ENCODE data around the gene PDE4D. TPM values are rescaled to one million over a fixed set of nuclear protein-coding genes. Genes with fewer than 3 reads are reported as not detected.

PDE4D gene
- polyA plus RNA-seq, 4 donors, result 20.9 to 26.9 (median 24.2) TPM

- DNase-seq (ENCODE audit: low read depth in 4 of 4, low spot score in 3 of 4), result no peak
Measured at GRCh38 chr5:59535561-59535960, 358.0 kb downstream of the PDE4D start.

DNA sequence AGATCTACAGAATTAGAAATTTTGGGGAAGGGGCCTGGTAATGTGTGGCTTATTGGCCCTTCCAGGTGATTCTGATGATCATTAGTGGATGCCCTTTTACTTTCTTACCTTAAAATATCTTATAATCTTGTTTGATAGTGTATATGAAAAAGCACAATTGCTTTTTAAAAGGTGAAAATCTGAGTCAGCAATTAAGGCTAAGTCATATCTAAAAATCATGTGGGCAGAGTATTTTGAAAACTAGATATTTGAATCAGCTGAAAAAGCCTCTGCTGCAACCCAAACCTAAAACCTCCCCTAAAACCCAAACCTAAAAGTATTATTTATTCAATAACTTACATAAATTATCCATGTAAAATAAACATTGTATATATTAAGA, 359.8 kb downstream of the PDE4D start:
- DNase-seq (ENCODE audit: low read depth in 4 of 4, low spot score in 3 of 4), result no peak

GRCh38 chr5:59532979-59533729, 360.4 kb downstream of the PDE4D start:
- no peak for DNase-seq (ENCODE audit: low read depth in 4 of 4, low spot score in 3 of 4)

- DNase-seq (ENCODE audit: low read depth in 4 of 4, low spot score in 3 of 4), result no peak
Measured at GRCh38 chr5:59529239-59529638, 364.3 kb downstream of the PDE4D start.

GRCh38 chr5:59528202-59528862, 365.2 kb downstream of the PDE4D start:
- DNase-seq (ENCODE audit: low read depth in 4 of 4, low spot score in 3 of 4), result no peak

DNA sequence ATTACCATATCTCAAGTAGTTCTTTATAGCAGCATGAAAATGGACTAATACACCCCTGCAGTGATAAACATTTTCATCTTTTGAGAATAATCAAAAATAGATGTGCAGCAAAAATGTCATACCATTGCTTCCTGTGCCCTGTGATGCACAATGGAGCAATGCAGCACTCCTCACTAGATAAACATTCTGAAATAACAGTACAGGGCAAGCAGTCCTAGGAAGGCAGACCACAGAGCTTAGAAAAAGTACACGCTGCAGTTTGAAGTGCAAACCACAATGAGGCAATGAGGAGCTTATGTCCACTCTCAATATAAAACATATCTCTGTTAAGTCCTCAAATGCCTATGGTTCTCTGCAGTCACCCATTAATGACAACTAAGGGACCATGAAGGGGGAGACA, 367.6 kb downstream of the PDE4D start:
- DNase-seq (ENCODE audit: low read depth in 4 of 4, low spot score in 3 of 4), result no peak

DNA sequence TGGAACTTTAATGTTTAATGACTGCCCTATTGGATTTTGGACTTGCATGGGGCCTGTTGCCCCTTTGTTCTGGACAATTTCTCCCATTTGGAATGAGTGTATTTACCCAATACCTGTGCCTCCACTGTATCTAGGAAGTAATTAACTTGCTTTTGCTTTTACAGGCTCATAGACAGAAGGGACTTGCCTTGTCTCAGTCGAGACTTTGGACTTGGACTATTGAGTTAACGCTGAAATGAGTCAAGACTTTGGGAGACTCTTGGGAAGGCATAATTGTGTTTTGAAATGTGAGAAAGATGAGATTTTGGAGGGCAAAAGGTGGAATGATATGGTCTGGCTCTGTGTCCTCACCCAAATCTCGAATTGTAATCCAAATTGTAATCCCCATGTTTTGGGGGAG, 368.2 kb downstream of the PDE4D start:
- no peak for DNase-seq (ENCODE audit: low read depth in 4 of 4, low spot score in 3 of 4)

- no peak for DNase-seq (ENCODE audit: low read depth in 4 of 4, low spot score in 3 of 4)
Measured at GRCh38 chr5:59522201-59522831, 371.2 kb downstream of the PDE4D start.

- no peak for DNase-seq (ENCODE audit: low read depth in 4 of 4, low spot score in 3 of 4)
Measured at GRCh38 chr5:59521476-59521875, 372.1 kb downstream of the PDE4D start.

GRCh38 chr5:59519338-59519737, 374.2 kb downstream of the PDE4D start:
- DNase-seq (ENCODE audit: low read depth in 4 of 4, low spot score in 3 of 4), result no peak

DNA sequence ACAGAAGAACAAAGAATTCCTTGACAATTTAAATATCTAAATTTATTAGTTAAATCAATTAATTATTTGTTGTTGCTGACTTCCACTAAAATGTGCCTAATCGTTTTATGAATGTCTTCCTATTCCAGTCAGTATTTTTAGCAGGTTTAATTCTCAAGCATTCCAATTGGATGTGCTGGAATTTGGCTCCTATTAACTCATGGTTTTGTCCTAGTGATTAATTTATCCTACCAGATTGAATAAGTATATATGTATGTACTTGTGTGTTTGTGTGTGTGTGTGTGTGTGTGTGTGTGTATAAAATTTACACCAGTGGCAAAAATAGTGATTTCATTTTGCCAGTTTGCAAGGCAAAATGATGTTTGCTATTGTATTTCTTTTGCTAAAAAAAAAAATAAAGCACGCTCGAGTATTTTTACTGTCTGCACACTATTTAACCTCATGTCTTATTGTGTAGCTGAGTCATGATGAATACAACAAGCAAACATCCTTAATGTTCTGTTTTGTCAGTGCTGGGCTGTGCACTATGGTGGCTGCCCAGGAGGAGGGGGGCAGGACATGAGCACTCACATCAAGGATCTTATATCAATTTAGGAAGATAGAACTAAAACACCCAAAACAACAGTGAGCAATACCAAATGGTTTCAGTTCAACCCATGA, 375.5 kb downstream of the PDE4D start:
- DNase-seq (ENCODE audit: low read depth in 4 of 4, low spot score in 3 of 4), result no peak

DNA sequence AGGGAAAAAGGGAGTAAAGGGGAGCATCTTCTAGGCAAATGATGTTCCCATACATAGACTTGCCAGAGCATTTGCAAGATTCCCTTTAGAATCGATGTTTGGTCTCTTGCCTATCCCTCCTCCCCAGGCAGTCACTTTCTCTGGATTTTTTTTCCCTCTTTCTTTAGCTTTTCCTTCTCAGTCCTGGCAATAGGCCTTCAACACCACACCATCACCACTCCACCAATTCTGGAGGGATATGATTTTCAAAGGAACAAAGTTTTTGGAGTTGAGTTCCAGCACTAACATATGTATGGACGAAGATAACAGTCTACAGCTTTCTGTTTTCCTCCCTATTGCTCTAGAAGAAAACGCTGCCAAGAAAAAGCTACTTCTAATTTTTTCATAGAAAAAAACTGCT, 377.4 kb downstream of the PDE4D start:
- DNase-seq (ENCODE audit: low read depth in 4 of 4, low spot score in 3 of 4), result no peak

DNA sequence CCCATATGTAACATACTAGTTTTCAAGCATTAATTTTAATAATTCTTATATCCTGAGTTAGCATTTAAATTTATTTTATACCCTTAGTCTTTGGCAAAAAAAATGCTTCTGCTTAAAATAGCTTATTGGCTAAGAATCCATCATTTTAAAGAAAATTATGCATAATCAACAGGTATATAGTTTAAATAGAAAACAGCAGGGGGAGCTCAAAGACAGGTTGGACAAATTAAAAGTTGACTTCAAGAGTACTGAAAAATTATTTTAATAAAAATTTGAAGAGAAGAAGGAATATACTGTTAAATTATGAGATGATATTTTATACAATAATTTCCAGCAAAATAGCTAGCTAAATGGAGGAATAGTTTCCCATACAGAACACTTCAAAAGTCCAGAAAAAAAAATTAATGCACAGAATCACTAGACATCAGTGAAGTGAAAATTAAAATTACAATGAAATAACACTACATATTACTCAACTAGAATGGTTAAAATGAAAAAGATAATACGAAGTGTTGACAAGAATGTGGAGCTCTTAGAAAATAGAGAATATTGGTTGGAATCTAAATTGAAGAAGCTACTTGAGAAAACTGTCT, 387.1 kb downstream of the PDE4D start:
- DNase-seq (ENCODE audit: low read depth in 4 of 4, low spot score in 3 of 4), result no peak

DNA sequence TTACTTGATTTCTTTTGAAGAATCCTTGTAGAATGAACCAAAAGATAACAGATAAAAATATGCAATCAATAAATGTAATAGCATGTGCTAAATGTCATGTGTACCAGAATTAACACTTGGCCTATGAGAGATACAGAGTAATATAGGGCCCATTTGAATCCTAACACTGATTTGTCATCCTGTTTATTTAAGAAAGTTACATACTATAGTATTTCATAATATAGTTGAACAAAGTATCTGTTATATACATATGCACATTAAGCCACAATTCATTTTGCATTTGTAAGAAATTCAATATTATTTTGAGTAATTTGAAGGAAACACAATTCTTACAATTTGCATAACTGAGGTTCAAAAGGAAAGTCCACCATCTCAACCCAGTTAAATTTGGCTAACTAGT, 389.5 kb downstream of the PDE4D start:
- no peak for DNase-seq (ENCODE audit: low read depth in 4 of 4, low spot score in 3 of 4)

DNA sequence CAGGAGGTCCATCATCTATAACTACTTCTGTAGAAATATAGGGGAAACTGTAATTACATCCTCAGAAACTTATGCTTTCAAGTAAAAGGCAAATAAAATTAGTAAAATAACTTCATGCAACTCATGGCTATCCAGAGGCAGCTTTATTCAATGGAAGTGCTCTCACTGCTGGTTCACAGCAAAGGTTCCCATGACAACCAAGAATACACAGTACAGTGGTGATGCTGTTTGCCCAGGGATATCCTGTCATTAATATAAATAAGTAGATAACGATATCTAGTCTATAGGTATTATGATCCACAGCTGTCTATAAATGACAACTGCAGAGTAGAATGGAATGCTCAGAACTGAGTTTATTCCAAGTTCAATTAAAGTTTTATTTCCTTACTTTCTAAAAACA, 390.3 kb downstream of the PDE4D start:
- no peak for DNase-seq (ENCODE audit: low read depth in 4 of 4, low spot score in 3 of 4)

DNA sequence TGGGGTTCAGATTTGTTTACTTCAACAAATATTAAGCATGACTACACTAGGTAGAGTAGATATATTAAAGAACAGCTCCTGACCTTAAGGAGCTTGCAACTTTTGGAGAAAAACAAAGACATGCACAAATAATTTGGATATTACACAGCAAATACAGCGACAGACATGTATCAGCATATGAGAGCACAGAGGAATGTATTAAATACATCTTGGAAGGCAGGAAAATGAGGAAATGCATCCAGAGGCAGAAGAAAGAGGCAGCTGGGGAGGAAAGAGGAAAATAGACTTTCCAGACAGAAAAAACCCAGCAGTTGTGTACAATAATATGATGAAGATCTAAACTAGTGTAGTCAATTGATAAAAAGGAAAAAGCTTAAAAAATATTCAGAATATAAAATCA, 392.2 kb downstream of the PDE4D start:
- no peak for DNase-seq (ENCODE audit: low read depth in 4 of 4, low spot score in 3 of 4)

GRCh38 chr5:59500014-59500413, 393.5 kb downstream of the PDE4D start:
- no peak for DNase-seq (ENCODE audit: low read depth in 4 of 4, low spot score in 3 of 4)

- no peak for DNase-seq (ENCODE audit: low read depth in 4 of 4, low spot score in 3 of 4)
Measured at GRCh38 chr5:59497207-59497606, 396.3 kb downstream of the PDE4D start.

DNA sequence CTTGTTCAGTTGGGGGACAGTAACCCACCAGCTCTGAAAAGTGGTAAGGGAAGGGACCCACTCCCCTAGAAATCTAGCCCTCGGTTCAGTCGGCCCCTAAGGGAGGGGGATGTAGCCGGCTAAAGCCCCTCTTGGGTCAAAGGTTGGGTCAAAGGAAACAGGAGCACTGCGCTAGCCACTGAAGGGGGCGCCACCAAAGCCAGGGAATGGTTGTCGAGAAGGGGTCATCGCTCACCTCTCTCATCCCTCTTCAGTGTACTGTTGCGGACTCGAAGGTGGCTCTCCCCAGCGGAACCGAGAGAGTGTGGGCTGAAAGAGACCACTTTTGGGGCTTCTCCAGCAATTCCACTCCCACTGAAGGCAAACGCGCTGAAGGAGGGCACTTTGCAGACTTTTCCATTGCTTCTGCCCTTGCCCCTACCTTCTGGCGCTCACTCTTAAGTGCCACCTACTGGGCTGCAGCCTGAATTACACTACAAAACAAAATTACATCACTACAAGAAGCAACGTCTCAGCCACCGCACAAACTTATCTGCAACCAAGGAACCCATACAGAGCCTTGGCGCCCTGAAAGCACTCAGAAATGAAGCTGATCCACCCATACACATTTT, 396.9 kb downstream of the PDE4D start:
- no peak for DNase-seq (ENCODE audit: low read depth in 4 of 4, low spot score in 3 of 4)

- no peak for DNase-seq (ENCODE audit: low read depth in 4 of 4, low spot score in 3 of 4)
Measured at GRCh38 chr5:59491945-59492344, 401.6 kb downstream of the PDE4D start.

DNA sequence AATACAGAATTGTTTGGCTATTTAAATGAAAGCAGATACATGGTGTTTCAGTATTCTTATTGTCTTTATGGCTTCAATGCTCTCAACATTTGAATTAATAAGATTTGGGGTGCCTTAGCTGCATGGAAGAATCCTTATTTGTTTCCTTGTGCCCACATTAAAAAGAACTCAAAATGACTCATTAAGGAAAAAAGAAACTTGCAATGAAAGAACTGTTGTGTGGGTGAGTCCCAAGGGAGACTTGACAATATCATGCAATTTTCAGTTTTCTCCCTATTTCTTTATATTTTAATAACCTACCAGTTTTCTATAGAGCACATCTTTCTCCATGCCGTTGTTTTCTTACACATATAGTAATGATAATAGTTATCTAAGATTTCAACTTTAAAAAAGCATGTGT, 404.0 kb downstream of the PDE4D start:
- DNase-seq (ENCODE audit: low read depth in 4 of 4, low spot score in 3 of 4), result no peak
